HL-60/S4 treated with phorbol 12-myristate 13-acetate at 8.2 ng/mL for 4 days and 3 days (cell line): ENCODE measurements around the gene NT5C2.
"Not testable (repeated sequence)": the region's sequence is repeated elsewhere in the genome, so short reads cannot be mapped to it uniquely, and the experiment has no call there.

ENCODE experiments used
- in situ Hi-C: fragments of 300-500 bp; cut with MboI; formaldehyde crosslinking; loops from 2 replicates; pipeline ENCODE4 v1.15.0; 2022; ENCODE audit warnings: low sequenced_read_pairs

The NT5C2 gene

GRCh38 chr10:103167554-103167953 lies 25.5 kb downstream of the NT5C2 start:
- in situ Hi-C loops, result not testable (repeated sequence)

DNA sequence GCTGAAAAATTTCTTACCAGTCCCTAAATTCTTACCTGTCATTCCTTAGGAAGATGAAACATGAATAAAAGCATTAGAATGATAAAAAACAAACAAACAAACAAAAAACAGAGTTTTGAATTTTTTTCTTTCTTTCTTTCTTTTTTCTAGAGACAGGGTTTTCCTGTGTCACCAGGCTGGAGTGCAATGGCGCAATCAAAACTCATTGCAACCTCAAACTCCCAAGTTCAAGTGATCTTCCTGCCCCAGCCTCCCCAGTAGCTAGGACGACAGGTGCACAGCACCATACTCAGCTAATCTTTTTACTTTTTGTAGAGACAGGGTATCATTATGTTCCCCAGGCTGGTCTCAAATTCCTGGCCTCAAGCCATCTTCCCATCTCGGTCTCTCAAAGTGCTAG lies 26.5 kb downstream of the NT5C2 start:
- in situ Hi-C loops, result no loop called here

DNA sequence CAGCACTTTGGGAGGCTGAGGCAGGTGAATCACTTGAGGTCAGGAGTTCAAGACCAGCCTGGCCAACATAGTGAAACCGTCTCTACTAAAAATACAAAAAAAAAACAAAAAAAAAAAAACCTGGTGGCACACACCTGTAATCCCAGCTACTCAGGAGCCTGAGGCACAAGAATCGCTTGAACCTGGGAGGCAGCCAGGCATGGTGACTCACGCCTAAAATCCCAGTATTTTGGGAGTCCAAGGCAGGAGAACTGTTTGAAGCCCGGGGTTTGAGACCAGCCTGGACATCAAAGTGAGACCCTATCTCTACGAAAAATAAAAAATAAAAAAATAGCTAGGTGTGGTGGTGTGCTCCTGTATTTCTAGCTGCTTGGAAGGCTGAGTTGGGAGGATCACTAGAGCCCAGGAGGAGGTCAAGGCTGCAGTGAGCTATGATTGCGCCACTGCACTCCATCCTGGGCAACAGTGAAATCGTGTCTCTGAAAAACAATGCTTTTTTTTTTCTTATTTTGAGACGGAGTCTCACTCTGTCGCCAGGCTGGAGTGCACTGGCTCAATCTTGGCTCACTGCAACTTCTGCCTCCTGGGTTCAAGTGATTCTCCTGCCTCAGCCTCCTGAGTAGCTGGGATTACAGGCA lies 29.2 kb downstream of the NT5C2 start:
- in situ Hi-C loops, result not testable (repeated sequence)

GRCh38 chr10:103157246-103157645 lies 35.8 kb downstream of the NT5C2 start:
- in situ Hi-C loops, result no loop called here

DNA sequence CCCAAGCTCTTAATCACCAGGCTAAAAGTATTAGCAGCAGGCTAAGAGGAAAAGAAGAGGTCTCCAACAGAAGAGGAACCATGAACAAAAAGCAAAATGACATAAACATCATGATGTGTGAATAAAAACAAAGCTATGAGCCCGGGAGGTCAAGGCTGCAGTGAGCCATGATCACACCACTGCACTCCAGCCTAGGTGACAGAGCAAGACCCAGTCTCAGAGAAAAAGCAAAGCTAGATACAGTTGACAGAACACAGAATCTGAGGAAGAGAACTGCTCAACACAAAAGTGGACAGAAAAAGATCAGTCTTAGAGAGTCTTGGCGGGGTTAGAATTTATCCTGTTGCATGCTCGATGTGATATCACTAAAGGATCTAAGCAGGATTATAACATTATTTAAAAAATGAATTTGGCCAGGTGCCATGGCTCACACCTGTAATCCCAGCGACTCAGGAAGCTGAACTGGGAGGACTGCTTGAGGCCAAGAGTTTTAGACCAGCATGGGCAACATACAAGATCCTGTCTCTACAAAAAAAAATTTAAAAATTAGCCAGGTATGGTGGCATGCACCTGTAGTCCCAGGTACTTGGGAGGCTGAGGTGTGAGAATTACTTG lies 37.5 kb downstream of the NT5C2 start:
- in situ Hi-C loops, result no loop called here

GRCh38 chr10:103154521-103155299 lies 38.4 kb downstream of the NT5C2 start:
- in situ Hi-C loops, result no loop called here

GRCh38 chr10:103153302-103154197 lies 39.5 kb downstream of the NT5C2 start:
- in situ Hi-C loops, result no loop called here

DNA sequence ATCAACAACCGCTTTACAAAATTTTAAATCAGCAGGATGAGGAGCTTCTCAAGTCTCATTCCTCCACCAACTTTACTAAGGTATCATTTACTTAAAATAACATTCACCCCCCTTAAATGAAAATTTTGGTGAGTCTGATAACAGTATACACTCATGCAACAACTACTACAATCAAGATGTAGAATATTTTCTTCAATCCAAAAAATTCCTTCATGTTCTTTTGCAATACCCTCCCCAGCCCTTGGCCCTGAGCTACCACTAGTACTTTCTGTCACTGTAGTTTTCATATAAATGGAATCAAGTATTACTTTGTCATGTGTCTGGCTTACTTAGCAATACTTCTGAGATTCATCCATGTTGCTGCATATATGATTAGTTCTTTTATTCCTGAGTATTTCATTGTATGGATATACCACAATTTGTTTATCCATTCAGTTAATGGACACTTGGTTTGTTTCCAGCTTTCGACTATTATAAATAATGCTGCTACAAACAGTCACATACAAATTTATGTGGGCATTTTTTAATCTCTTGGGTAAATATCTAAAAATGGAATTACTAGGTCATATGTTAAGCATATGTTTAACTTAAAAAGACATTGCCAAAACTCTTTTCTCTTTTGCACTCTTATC lies 43.0 kb downstream of the NT5C2 start:
- in situ Hi-C loops, result no loop called here

DNA sequence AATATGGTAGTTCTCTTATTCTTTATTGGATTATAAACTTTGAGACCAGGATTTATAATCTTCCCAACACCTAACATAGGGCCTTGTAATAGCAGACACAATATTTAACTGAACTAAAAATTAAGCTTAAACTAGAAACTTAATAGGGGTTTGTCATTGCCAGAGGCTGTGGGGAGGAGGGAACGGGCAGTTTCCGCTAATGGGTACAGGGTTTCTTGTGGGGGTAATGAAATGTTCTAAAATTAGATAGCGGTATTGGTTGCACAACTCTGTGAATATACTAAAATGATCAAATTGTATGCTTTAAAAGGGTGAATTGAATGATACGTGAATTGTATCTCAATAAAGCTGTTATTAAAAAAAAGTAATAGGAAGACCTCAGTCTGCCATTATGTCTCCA lies 45.4 kb downstream of the NT5C2 start:
- in situ Hi-C loops, result no loop called here

- in situ Hi-C loops, result no loop called here
These were observed 47.1 kb downstream of the NT5C2 start for GRCh38 chr10:103145860-103146466.

GRCh38 chr10:103145046-103145445 lies 48.0 kb downstream of the NT5C2 start:
- in situ Hi-C loops, result no loop called here

DNA sequence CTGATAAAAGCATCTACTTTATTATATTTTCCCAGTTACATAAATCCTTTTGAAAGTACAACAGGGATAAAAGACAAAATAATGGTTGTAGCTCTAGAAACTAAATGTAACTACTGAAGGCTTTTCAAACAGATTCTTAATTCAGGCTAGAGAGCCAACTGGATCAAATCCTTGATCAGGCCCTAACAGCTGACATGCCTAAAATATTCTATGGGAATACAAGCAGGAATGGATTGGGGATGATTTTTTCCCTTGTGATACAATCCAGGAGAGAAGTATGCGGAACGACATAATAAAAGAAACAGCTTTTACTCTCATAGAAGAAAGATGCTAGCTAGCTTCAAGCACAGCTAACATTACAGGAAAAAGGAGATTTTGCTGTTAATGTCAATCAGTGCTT lies 49.0 kb downstream of the NT5C2 start:
- in situ Hi-C loops, result no loop called here

GRCh38 chr10:103143641-103144040 lies 49.4 kb downstream of the NT5C2 start:
- in situ Hi-C loops, result not testable (repeated sequence)

DNA sequence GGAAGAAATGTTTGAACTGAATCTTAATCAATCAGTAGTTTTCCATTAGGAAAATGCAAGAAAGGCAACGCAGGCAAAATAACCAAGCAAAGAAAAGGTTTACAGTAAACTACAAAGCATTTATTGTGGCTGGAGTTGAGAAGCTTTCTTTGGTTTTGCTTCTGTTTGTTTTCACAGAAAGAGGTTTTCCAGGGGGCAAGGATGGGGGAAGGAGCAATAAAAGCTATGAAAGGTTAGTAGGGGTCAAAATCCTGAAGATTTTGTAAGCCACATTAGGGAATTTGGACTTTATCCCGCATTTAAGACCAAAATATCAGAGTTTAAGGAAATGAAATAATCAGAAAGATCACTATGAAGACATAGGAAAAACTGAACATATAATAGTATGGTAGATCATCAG lies 51.1 kb downstream of the NT5C2 start:
- in situ Hi-C loops, result no loop called here

- in situ Hi-C loops, result no loop called here
These were observed 52.6 kb downstream of the NT5C2 start for GRCh38 chr10:103140469-103140868.

DNA sequence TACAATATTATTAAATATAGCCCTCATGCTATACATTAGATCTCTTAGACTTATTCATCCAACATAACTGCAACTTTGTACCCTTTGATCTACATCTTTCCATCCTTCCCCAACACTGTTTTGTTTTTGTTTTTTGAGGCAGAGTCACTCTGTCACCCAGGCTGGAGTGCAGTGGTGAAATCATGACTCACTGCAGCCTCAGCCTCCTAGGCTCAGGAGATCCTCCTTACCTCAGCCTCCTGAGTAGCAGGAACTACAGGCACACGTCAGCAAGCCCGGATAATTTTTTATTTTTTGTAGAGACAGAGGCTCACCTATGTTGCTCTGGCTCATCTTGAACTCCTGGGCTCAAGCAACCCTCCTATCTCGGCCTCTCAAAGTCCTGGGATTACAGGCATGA lies 53.3 kb downstream of the NT5C2 start:
- in situ Hi-C loops, result no loop called here

DNA sequence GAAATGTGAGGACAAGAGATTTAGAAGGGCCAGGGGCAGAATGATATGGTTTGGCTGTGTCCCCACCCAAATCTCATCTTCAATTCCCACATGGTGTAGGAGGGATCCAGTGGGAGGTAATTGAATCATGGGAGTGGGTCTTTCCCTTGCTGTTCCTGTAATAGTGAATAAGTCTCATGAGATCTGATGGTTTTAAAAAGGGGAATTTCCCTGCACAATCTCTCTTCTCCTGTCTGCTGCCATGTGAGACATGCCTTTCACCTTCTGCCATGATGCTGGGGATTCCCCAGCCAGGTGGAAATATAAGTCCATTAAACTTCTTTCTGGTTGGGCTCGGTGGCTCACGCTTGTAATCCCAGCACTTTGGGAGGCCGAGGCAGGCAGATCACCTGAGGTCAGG lies 57.9 kb downstream of the NT5C2 start:
- in situ Hi-C loops, result not testable (repeated sequence)

GRCh38 chr10:103130910-103131309 lies 62.2 kb downstream of the NT5C2 start:
- in situ Hi-C loops, result no loop called here

DNA sequence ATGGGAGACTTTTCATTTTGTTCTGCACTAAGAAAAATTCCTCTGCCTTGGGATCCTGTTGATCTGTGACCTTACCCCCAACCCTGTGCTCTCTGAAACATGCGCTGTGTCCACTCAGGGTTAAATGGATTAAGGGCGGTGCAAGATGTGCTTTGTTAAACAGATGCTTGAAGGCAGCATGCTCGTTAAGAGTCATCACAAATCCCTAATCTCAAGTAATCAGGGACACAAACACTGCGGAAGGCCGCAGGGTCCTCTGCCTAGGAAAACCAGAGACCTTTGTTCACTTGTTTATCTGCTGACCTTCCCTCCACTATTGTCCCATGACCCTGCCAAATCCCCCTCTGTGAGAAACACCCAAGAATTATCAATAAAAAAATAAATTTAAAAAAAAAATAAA lies 62.9 kb downstream of the NT5C2 start:
- in situ Hi-C loops, result not testable (repeated sequence)

DNA sequence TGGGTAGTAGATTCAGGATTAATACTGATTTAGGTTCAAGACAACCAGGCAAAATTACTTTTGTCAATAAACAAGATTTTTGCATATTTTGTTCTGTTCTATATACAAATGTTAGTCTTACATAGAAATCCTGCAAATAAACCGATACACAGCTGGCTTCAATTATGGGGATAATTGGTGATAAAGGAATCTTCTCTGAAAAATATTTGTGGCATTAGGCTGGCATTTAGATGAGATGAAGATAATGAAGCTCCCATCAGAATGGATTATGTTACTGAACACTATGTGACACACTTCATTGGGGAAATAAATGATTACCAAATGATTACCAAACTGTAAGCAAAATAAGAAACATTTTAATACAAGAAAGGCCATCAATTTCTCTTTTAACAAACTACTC lies 65.8 kb downstream of the NT5C2 start:
- in situ Hi-C loops, result no loop called here
